Measurements from ENCODE around the gene HLCS. TPM values are rescaled to one million over a fixed set of nuclear protein-coding genes. Genes with fewer than 3 reads are reported as not detected.
A peak's percentile ranks its signal among the peaks of the same experiment; 100 is the strongest.

HLCS gene
- polyA plus RNA-seq, 1 experiment, result 22.3 TPM

- H3K9me3 ChIP-seq (ENCODE audit: control insufficient read depth, insufficient read depth, low read length), result no peaks in the 10 kb centered on the region; the same call in 1 of the 2 replicates
- no peak overlapping the region for H3K27ac ChIP-seq (ENCODE audit: low read depth, low read length)
- no peak overlapping the region for H3K4me3 ChIP-seq (ENCODE audit: low read depth, low read length)
- ChIA-PET POLR2A (no interaction called here), CTCF (no interaction called here)
- TF ChIP-seq CTCF (IDR thresholded peaks at IDR 0.05; ENCODE audit: low read depth, low read length), result no peak
- no peak for DNase-seq (ENCODE audit: low read depth, low spot score)
- H3K27me3 ChIP-seq (ENCODE audit: control insufficient read depth, insufficient read depth, low read length), result no peaks in the 10 kb centered on the region
Observed at GRCh38 chr21:36985751-36986594, 19.5 kb upstream of the HLCS start.

- POLR2A ChIA-PET, result no interaction called here
- no peaks in the 10 kb centered on the region for H3K9me3 ChIP-seq (ENCODE audit: control insufficient read depth, insufficient read depth, low read length)
- H3K4me3 ChIP-seq (ENCODE audit: low read depth, low read length), result no peak overlapping the region
- no peak overlapping the region for H3K27ac ChIP-seq (ENCODE audit: low read depth, low read length)
- H3K27me3 ChIP-seq (ENCODE audit: control insufficient read depth, insufficient read depth, low read length), result no peaks in the 10 kb centered on the region
- no peak for DNase-seq (ENCODE audit: low read depth, low spot score)
- TF ChIP-seq CTCF (IDR thresholded peaks at IDR 0.05; ENCODE audit: low read depth, low read length), result no peak
- CTCF ChIA-PET, result no interaction called here
Observed at GRCh38 chr21:36981977-36982700, 15.7 kb upstream of the HLCS start.

GRCh38 chr21:36981049-36981391, 14.6 kb upstream of the HLCS start:
- Histone ChIP-seq H3K27me3 (ENCODE audit: control insufficient read depth, insufficient read depth, low read length) (no peaks in the 10 kb centered on the region), H3K4me3 (ENCODE audit: low read depth, low read length) (peak overlapping the region; percentile 54), H3K27ac (ENCODE audit: low read depth, low read length) (no peak overlapping the region), H3K9me3 (ENCODE audit: control insufficient read depth, insufficient read depth, low read length) (no peaks in the 10 kb centered on the region)
- POLR2A ChIA-PET, result no interaction called here
- no peak for DNase-seq (ENCODE audit: low read depth, low spot score)
- CTCF ChIA-PET, result interaction anchor here (0.6 to 1.0 kb wide), 2 partner anchors 8 to 11 kb away, joined by 3 to 4 read pairs; no protein-coding TSS in a partner anchor
- TF ChIP-seq CTCF (IDR thresholded peaks at IDR 0.05; ENCODE audit: low read depth, low read length), result no peak

- H3K4me3 ChIP-seq (ENCODE audit: low read depth, low read length), result peak overlapping the region; percentile 54
- POLR2A ChIA-PET, result no interaction called here
- no peak for DNase-seq (ENCODE audit: low read depth, low spot score)
- H3K27me3 ChIP-seq (ENCODE audit: control insufficient read depth, insufficient read depth, low read length), result no peaks in the 10 kb centered on the region
- H3K9me3 ChIP-seq (ENCODE audit: control insufficient read depth, insufficient read depth, low read length), result no peaks in the 10 kb centered on the region
- CTCF ChIA-PET, result interaction anchor here (0.6 to 1.4 kb wide), 4 partner anchors 9 to 53 kb away, joined by 3 to 14 read pairs (median 4); no protein-coding TSS in a partner anchor
- H3K27ac ChIP-seq (ENCODE audit: low read depth, low read length), result no peak overlapping the region
- no peak for TF ChIP-seq CTCF (IDR thresholded peaks at IDR 0.05; ENCODE audit: low read depth, low read length)
Observed at GRCh38 chr21:36980280-36981048, 14.0 kb upstream of the HLCS start.
